ENCODE measurements around the gene VAX1.

VAX1 gene

DNA sequence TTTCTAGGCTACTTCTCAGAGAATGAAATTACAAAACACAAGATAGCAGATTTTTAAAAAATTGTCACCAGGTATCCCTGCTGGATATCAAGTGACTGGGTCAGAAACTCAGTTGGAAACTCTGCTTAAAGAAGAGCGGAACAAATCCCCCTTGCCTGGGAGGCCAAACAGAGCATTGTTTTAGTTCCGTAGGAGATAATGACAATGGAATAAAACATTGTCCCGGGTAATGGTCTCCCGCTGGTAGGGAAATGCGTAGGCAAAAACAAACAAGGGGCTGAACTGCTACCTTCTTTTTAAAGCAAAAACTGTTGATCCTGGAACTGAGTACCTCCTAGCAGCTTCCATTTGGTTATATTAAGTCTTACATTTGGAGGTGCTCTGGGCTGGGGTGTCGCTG is 21.3 kb upstream of the VAX1 start:
- peaks cover 30% of the 10 kb centered on the region for H3K27me3 Mint-ChIP-seq
- H3K4me1 Mint-ChIP-seq = no peaks in the 10 kb centered on the region
- peaks cover 2% of the 10 kb centered on the region for H3K36me3 Mint-ChIP-seq
- ATAC-seq (ENCODE audit: low read depth) (no peak), DNase-seq (ENCODE audit: low spot score in 2 of 2) (no peak)
- H3K9me3 Mint-ChIP-seq = no peaks in the 10 kb centered on the region
- H3K4me3 Mint-ChIP-seq = no peak overlapping the region
- H3K27ac Mint-ChIP-seq = no peak overlapping the region

DNA sequence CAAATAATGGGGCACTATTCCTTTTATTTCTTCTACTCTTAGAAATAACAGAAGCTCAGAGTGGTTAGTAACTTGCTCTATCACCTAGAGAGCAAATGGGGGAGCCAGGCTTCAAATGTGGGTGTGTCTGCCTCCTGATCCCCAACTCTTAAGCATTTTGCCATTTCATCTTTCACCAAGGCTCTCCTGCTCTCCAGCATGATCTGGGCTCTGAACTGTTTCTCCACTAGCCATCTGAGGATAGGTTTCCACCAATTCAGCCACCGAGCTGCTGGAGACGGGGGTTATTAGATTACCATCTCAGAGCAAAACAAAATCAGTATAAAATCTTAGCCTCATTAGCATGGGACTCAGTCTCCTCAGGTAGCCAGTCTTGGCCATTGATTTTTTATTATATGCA is 20.2 kb upstream of the VAX1 start:
- no peak overlapping the region for H3K4me3 Mint-ChIP-seq
- no peak overlapping the region for H3K27ac Mint-ChIP-seq
- H3K9me3 Mint-ChIP-seq = no peaks in the 10 kb centered on the region
- H3K4me1 Mint-ChIP-seq = no peaks in the 10 kb centered on the region
- H3K27me3 Mint-ChIP-seq = peaks cover 31% of the 10 kb centered on the region
- DNase-seq (ENCODE audit: low spot score in 2 of 2) = no peak
- no peak for ATAC-seq (ENCODE audit: low read depth)
- H3K36me3 Mint-ChIP-seq = peaks cover 2% of the 10 kb centered on the region

DNA sequence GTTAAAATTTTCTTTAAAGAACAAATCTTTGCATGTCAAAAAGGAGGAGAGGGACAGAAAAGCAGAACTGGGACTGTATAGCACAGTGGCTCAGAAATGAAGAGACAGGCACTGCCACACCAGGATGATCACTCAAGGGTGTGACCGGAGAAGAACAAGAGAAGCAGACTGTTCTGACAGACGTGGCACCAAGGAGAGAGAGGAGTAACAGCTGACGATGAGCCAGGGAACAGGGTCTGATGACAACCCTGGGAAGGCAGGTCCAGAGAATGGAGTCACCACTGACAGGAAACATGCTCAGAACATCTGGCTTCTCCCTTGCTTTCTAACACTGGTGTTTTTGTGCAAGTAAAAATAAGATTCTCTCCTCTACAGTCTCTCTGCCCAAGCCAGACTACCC is 14.6 kb upstream of the VAX1 start:
- Mint-ChIP-seq H3K27me3 (peaks cover 28% of the 10 kb centered on the region), H3K4me1 (no peaks in the 10 kb centered on the region), H3K4me3 (no peak overlapping the region), H3K27ac (no peak overlapping the region), H3K9me3 (peaks cover 2% of the 10 kb centered on the region), H3K36me3 (peaks cover 2% of the 10 kb centered on the region)
- no peak for ATAC-seq (ENCODE audit: low read depth)
- no peak for DNase-seq (ENCODE audit: low spot score in 2 of 2)

DNA sequence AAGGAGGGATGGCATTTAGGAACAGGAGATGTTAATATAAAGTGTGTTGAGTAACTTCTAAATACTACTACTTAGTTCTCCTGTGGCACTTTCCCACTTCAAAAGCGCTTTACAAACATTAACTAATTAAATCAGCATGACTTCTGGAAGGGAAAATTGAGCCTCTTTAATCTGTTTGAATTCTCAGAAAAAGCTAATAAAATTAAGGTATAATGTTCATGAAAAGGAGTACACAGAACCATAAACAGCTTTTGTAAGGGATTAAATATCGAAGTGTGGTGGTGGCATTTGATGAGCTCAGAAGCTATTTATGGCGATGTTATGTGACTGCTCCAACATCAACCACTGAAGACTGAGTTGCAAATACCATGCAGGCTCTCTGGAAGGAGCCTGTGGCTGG is 10.2 kb upstream of the VAX1 start:
- no peak for ATAC-seq (ENCODE audit: low read depth)
- DNase-seq (ENCODE audit: low spot score in 2 of 2) = no peak
- Mint-ChIP-seq H3K27me3 (peaks cover 20% of the 10 kb centered on the region), H3K9me3 (peaks cover 2% of the 10 kb centered on the region), H3K4me1 (no peaks in the 10 kb centered on the region), H3K36me3 (no peaks in the 10 kb centered on the region), H3K27ac (no peak overlapping the region), H3K4me3 (no peak overlapping the region)

DNA sequence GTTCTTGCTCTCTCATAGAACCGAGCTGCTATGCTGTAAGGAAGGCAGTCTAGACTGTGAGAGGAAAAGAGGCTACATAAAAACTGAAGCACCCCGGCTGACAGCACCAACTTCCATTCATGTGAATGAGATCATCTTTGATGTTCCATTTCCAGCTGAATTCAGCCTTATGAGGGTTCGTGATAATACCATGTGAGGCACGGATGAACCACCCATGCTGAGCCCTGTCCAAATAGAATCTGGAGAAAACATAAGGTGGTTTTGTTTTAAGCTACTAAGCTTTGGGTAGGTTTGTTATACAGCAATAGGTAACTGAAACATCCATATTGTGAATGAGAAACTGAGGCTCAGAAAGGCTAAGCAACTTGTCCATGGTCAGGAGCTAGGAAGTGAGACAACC is 6.9 kb upstream of the VAX1 start:
- Mint-ChIP-seq H3K4me1 (no peaks in the 10 kb centered on the region), H3K9me3 (peaks cover 2% of the 10 kb centered on the region), H3K36me3 (no peaks in the 10 kb centered on the region), H3K27ac (no peak overlapping the region), H3K4me3 (no peak overlapping the region), H3K27me3 (peaks cover 26% of the 10 kb centered on the region)
- ATAC-seq (ENCODE audit: low read depth) = no peak
- DNase-seq (ENCODE audit: low spot score in 2 of 2) = no peak

DNA sequence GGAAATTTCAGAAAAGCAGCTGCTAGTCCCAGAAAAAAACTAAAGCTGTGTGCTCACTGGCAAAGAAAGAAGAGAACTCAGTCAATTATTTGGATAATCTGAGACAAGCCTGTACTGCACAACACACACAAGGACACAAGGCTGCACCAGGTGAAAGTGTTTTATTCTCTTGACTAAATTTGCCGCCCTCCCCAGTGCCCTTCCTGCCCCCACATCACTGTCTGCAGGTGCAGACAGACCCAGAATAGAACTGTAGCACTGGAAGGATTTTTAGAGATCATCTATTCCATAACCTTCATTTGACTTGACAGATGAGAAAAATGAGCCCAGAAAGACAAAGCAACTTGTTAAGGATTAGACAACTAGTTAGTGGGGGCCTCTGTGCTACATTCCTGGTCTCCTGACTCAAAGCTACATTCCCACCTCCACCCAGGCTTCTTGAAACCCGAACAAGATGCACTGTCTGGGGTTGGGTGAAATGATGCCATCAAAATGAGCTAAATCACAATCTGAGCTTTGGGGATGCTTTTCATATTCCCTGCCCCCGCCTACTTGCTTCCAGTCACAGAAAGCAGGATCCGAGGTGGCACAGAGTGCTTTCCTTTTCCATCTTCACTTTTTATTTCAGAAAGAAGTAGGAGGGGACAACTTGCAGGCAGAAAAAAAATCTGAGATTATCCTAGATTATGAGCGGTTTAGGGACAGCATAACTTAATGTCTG is 5.2 kb upstream of the VAX1 start:
- no peak for ATAC-seq (ENCODE audit: low read depth)
- H3K4me1 Mint-ChIP-seq = no peaks in the 10 kb centered on the region
- DNase-seq (ENCODE audit: low spot score in 2 of 2) = no peak
- H3K9me3 Mint-ChIP-seq = peaks cover 2% of the 10 kb centered on the region
- no peak overlapping the region for H3K27ac Mint-ChIP-seq
- H3K36me3 Mint-ChIP-seq = peaks cover 3% of the 10 kb centered on the region
- H3K27me3 Mint-ChIP-seq = peaks cover 30% of the 10 kb centered on the region
- H3K4me3 Mint-ChIP-seq = no peak overlapping the region

DNA sequence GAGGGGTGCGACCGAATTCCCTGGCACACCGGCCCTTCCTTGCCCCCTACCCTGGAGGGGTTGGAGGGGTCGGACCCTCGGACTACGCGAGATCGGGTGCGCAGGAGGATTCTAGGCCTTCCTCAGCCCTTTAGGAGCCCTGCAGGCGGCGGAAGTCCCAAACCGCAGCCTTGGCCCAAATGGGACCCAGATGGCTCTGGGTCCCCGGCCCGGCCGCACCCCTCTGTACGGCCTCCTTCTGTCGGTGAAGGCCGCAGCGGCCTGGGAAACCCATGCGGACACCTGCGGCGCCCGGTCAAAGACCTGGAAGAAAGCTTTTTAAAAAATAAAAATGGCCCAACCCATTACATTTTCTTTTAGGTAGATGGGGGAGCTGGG is 2.4 kb upstream of the VAX1 start:
- no peak for ATAC-seq (ENCODE audit: low read depth)

DNA sequence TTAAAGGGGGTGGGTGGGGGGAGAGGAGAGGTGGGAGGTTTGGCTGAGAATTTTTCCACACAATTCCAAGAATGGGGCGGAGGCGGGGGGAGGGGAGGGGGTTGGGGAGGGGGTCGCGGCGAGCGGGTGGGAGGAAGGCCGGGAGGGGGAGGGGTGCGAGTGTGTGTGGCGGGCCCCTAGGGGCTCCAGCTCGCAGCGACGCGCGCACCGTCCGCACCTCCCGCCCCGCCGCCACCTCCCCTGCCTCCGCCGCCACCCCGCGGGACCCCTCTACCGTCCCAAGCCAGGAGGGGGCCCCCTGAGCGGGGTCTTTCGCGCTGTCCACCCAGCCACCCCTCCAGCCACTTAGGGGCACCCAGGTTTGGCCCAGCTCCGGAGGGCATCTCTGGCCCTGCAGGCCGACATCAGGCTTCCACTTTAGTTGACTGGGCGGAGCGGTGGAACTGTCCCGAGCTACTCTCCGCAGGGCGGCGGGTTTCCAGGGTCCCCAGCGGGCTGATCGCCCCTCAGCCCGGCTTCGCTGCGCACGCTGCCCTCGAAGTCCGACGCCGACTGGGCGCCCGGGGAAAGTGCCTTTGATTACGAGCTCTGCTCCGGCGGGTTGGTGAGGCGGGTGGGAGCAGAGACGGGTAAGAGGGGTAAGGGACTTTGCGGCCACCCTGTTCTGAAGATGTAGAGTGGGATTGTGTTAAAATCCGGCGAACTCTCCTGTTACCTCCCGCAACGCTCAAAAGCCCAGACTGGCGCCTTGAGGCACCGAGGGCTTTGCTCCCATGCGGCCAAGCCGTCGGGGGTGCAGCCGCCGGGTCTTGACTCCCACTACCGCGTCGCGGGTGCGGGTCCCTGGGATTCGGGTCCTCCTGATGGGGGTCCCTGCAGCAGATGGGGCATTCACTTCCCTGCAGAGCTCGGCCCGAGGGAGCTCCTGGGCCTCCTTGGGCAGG is 1.8 kb upstream of the VAX1 start:
- no peaks in the 10 kb centered on the region for H3K4me1 Mint-ChIP-seq
- peaks cover 2% of the 10 kb centered on the region for H3K9me3 Mint-ChIP-seq
- ATAC-seq (ENCODE audit: low read depth) = no peak
- no peak for DNase-seq (ENCODE audit: low spot score in 2 of 2)
- H3K4me3 Mint-ChIP-seq = no peak overlapping the region
- H3K36me3 Mint-ChIP-seq = peaks cover 3% of the 10 kb centered on the region
- no peak overlapping the region for H3K27ac Mint-ChIP-seq
- H3K27me3 Mint-ChIP-seq = peaks cover 31% of the 10 kb centered on the region

More for the DNA sequence above, 2.4 kb upstream of the VAX1 start:
- Mint-ChIP-seq H3K4me3 (no peak overlapping the region), H3K36me3 (peaks cover 3% of the 10 kb centered on the region), H3K27me3 (peaks cover 32% of the 10 kb centered on the region), H3K9me3 (peaks cover 2% of the 10 kb centered on the region), H3K4me1 (no peaks in the 10 kb centered on the region), H3K27ac (no peak overlapping the region)
- no peak for DNase-seq (ENCODE audit: low spot score in 2 of 2)

DNA sequence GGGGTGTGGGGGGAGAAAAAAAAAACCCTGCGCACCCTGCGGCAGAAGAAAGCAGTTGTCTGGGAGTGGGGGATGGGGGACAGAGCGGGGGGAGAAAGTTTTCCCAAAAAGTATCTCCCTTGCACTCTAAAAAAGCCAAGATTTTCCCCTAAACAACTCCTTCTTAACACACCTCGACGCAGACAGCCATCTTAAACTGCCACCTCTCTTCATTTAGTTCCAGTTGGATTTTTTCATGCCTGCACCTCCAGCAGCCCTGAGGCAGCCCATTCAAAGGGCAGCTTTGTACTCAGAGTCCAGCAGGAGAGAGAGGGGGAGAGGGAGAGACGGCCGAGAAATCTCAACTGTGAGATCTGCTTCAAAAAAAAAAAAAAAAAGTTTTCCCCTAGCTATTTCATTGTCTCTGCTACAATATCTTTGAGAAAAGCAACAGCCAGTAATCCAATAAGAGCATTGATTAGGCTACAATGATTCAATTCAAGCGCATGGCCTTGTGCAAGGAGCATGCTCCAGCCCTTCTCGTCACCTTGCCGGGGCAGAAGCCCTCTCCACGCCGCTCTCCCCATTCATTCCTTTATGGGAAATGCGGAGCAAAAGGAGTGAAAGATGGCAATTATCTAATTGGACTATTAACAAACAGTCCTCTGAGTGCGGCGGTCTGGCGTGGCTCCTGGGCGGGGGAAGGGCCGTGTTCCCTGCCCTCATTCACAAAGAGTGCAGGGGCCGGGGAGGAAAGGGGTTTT is 939 bp upstream of the VAX1 start:
- Mint-ChIP-seq H3K9me3 (peaks cover 2% of the 10 kb centered on the region), H3K27me3 (peaks cover 33% of the 10 kb centered on the region), H3K4me3 (no peak overlapping the region), H3K4me1 (no peaks in the 10 kb centered on the region), H3K27ac (no peak overlapping the region), H3K36me3 (peaks cover 3% of the 10 kb centered on the region)
- no peak for ATAC-seq (ENCODE audit: low read depth)
- no peak for DNase-seq (ENCODE audit: low spot score in 2 of 2)

DNA sequence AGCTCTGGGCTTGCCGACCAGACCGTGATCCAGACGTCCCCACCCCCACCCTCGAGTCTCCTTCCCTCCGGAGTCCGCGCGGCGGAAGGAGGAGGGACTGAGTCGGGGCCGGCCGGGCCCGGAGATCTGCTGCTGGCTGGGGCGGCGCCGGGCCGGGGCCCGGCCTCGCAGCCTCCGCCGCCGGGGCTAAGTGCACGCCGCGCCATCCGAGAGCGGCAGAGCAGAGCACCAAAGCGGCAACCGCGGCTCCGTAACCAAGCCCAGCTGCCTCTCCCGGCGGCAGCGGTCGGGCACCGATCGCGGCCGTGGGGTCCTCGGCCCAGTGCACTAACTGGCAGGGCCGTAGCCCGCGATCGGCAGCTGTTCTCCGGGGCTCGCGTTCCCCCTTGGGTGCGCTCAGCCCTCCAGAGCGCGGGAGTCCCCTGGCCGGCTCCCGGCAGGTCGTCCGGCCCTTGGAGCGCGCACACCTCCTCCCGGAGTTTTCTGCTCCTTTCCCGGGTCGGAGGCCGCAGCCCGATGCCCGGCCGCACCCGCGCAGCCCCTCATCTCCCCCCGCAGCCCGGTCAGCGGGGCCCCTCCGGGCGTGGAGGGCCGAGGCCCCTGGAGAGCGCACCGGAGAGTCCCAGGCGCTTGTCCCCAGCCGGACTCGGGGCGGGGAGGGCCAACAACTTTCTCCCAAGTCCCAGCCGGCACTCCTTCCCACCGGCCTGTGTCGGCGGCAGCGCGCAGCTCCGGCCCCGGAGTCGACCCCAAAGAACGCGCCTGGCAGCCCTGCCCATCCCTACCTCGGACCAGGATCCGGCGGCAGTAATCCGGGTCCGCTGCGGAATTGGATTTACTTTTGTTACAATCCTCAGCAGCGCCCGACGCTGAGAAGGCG is 799 bp downstream of the VAX1 start:
- Mint-ChIP-seq H3K4me1 (no peaks in the 10 kb centered on the region), H3K36me3 (peaks cover 3% of the 10 kb centered on the region), H3K27ac (no peak overlapping the region), H3K27me3 (peaks cover 34% of the 10 kb centered on the region), H3K9me3 (no peaks in the 10 kb centered on the region), H3K4me3 (no peak overlapping the region)
- ATAC-seq (ENCODE audit: low read depth) = no peak
- DNase-seq (ENCODE audit: low spot score in 2 of 2) = no peak

DNA sequence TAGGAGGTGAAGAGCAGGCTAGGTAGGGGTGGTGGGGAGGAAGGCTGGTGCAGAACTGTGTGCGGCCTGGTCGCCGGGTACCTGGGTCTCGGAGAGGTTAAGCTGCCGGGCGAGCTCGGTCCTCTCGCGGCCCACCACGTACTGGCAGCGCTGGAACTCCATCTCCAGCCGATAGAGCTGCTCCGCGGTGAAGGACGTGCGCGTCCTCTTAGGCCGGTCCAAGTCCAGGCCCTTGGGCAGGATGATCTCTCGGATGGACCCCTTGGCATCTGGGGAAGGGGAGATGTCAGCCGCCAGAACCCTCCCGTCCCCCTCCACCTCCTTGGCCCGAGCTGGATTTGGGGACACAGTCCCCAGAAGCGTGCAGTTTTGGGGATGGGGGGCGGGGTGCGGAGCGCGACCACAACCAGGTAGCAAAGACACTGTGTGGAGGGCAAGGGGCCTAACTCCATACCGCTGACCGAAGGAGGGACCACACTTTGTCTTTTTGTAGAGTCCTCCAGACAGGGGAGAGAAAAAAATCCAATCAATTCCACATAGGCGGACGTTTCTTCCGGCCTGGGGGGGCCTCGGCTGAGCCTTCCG is 1.6 kb downstream of the VAX1 start:
- Mint-ChIP-seq H3K9me3 (no peaks in the 10 kb centered on the region), H3K4me1 (no peaks in the 10 kb centered on the region), H3K4me3 (peak overlapping the region; percentile 3), H3K27ac (no peak overlapping the region), H3K36me3 (peaks cover 3% of the 10 kb centered on the region), H3K27me3 (peaks cover 28% of the 10 kb centered on the region)
- DNase-seq (ENCODE audit: low spot score in 2 of 2) (no peak), ATAC-seq (ENCODE audit: low read depth) (no peak)

DNA sequence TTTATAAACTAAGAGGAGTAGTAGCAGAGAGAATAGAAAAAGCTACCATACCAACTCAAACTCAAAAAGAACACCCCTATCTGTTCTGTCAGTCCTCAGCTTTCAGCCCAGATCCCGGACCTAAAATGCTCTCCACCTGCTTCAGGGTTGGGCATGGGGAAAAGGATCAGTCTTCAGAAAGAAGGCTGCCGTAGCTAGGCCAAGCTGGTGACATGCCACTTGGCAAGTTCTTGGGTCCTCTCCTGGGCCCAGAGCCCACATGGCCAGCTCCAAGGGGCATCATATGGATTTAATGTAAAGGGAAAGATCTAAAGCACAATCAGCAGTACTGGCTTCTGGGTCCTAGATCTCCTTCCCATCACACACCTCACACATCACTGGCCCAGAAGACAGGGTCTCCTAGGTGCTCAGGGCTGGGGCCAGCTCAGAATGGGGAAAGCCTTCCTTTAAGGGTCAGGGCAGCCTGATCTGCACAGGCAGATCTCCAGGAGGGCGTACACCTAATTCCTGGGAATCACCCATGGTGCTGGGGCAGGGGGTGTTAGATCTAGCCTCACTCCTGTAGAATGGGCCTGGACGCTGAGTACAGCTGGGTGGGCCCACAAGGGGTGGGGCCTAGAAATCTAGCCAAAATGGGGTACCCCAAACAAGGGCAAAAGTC is 2.5 kb downstream of the VAX1 start:
- no peak for ATAC-seq (ENCODE audit: low read depth)
- no peak overlapping the region for H3K27ac Mint-ChIP-seq
- H3K4me3 Mint-ChIP-seq = peak overlapping the region; percentile 3

DNA sequence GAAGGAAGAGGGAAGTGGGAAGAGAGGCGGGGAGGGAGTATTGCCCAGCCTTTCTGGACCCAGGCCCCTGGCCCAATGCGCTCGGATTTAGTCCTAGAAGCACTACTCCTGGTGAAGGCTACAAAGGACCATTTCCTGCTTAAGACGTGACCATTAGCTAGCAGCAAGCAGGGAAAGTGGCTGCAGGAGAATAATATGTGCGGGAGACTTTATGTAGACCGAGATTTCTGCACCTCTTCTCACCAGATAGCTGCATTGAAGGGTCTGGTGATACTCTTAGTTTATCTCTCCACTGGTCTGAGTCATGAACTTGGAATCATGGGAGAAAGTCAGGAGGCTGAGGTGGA is 3.1 kb downstream of the VAX1 start:
- H3K27ac Mint-ChIP-seq = no peak overlapping the region
- ATAC-seq (ENCODE audit: low read depth) (no peak), DNase-seq (ENCODE audit: low spot score in 2 of 2) (no peak)
- H3K27me3 Mint-ChIP-seq = peaks cover 31% of the 10 kb centered on the region
- peaks cover 3% of the 10 kb centered on the region for H3K36me3 Mint-ChIP-seq
- peaks cover 4% of the 10 kb centered on the region for H3K4me1 Mint-ChIP-seq
- H3K4me3 Mint-ChIP-seq = no peak overlapping the region
- peaks cover 3% of the 10 kb centered on the region for H3K9me3 Mint-ChIP-seq

More for the DNA sequence above, 2.5 kb downstream of the VAX1 start:
- peaks cover 4% of the 10 kb centered on the region for H3K4me1 Mint-ChIP-seq
- H3K9me3 Mint-ChIP-seq = peaks cover 3% of the 10 kb centered on the region
- DNase-seq (ENCODE audit: low spot score in 2 of 2) = no peak
- H3K27me3 Mint-ChIP-seq = peaks cover 31% of the 10 kb centered on the region
- peaks cover 3% of the 10 kb centered on the region for H3K36me3 Mint-ChIP-seq

Data from memory B cell (primary cell).